Kidney tubule cell (primary cell): ENCODE measurements around the gene TRIM14.
"Not testable (repeated sequence)": the region's sequence is repeated elsewhere in the genome, so short reads cannot be mapped to it uniquely, and the experiment has no call there.

Source experiments
- DNase-seq: peaks from one replicate; pipeline ENCODE4 v3.0.0-alpha.2; 2018; ENCODE audit warnings: low spot score

Gene TRIM14

DNA sequence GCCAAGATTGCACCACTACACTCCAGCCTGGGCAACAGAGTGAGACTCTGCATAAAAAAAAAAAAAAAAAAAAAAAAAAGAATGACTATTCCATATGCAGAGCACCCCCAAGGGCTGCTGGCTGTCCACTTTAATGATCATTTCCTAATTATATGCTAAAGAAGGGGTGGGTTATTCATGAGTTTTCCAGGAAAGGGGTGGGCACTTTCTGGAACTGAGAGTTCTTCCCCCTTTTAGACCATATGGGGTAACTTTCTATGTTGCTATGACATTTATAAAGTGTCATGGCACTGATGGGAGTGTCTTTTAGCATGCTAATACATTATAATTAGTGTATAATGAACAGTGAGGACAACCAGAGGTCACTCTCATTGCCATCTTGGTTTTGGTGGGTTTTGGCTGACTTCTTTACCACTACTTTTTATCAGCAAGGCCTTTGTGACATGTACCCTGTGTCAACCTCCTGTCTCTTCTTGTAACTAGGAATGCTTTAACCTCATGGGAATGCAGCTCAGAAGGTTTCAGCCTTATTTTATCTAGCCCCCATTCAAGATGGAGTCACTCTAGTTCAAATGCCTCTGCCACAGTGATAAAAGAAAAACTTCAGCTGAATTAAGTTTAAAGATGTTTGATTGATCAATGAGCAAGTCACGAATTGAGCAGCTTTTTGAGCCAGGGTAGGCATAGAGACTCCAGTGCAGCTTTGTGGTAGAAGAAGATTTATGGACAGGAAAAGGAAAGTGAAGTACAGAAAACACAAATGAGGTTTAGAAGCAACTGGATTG is 69.5 kb downstream of the TRIM14 start:
- DNase-seq: no peak

DNA sequence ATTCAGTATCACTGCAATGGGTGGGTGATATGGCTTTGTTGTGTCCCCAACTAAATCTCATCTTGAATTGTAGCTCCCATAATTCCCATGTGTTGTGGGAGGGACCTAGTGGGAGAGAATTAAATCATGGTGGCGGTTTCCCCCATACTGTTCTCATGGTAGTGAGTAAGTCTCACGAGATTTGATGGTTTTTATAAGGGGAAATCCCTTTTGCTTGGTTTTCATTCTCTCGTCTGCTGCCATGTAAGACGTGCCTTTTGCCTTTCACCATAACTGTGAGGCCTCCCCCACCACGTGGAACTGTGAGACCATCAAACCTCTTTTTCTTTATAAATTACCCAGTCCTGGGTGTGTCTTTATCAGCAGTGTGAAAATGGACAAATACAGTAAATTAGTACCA is 72.0 kb downstream of the TRIM14 start:
- no peak for DNase-seq

GRCh38 chr9:98046180-98046543 is 72.9 kb downstream of the TRIM14 start:
- DNase-seq: no peak

DNA sequence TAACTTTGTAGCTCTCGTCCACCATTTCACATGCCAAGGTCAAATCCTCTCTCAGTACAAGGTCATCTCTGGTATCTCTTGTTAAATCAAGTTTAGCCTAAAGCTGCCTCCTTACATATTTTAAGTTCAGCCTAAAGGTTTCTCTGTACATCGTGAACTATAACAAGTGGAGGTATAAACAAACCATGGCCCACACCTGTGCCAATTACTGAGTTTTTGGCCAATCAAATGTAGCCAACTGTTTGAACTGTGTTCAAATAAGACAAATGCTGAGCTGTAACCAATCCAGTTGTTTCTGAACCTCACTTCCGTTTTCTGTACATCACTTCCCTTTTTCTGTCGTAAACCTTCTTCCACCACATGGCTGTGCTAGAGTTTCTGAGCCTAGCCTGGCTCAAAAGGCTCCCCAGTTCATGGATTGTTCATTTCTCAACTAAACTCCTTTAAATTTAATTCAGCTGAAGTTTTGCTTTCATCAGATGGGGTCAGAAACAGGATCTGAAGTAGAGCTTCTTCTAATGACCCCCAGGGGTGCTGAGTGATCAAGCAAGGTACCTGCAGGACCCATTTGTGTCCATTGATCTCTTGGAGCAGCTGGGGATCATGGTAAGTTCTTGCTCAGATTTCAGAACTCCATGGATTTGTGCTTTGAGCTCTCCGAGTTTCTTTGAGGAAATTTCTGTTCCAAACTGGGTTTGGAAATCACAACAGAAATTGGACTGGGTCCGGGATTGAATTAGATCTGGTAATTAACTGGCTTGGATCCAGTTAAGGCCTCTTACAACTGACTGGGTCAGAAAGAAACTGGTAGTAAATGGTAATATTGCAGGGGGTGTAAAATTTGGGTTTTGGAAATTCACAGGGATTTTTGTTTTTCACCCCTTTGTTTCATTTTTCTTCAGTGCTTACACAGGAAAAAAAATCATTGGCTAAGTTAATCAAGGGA is 73.5 kb downstream of the TRIM14 start:
- DNase-seq: no peak

GRCh38 chr9:98043915-98044314 is 75.1 kb downstream of the TRIM14 start:
- DNase-seq: no peak

DNA sequence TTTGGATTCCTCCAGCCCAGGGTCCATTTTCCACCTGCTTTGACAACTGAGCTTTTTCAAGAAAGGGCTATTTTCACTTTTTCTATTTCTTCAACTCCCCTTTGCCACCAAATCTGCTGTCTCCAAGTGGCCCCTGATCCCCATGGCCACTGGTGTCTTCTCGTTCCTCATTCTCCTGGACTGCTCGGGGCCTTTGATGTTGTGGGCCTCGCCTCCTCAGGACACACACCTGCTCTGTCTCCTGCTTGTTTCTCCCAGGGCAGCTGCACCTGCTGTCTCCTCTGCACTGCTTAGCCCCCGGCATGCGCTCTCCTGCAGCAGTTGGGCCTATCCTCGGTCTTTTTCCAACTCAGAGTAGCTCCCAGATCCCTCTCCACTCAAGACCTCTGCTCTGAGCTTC is 78.8 kb downstream of the TRIM14 start:
- no peak for DNase-seq

- DNase-seq: peak; percentile 41
Observed at GRCh38 chr9:98039607-98040017, 79.4 kb downstream of the TRIM14 start.

DNA sequence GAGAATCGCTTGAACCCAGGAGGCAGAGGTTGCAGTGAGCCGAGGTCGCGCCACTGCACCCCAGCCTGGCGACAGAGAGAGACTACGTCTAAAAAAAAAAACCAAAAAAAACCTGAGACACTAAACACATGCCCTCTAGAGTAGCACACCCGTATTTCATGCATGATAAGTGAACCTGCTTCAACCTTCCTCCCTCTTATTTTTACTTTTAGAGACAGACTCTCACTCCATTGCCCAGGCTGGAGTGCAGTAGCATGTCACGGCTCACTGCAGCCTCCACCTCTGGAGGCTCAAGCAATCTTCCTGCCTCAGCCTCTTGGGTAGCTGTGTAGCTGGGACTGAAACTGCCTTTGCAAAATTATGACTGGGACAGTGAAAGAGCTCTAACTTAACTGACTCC is 80.1 kb downstream of the TRIM14 start:
- peak; percentile 32 for DNase-seq

DNA sequence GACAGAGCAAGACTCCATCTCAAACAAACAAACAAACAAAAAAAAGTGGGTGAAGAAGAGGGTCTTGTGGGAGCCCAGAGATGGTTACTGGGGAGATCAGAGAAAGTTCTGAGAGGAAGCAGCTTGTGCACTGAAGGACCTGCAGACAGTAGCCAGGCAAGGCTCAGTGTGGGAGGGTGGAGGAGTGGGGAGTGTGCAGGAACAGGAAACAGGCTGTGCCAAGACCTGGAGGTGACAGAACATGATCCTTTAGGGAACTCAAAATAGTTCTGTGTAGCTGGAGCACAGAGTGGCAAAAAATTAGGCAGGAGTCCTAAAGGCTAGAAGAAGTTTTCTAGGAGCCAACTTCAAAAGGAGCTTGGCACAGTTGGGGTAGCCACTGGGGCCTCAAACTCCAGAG is 81.7 kb downstream of the TRIM14 start:
- no peak for DNase-seq

DNA sequence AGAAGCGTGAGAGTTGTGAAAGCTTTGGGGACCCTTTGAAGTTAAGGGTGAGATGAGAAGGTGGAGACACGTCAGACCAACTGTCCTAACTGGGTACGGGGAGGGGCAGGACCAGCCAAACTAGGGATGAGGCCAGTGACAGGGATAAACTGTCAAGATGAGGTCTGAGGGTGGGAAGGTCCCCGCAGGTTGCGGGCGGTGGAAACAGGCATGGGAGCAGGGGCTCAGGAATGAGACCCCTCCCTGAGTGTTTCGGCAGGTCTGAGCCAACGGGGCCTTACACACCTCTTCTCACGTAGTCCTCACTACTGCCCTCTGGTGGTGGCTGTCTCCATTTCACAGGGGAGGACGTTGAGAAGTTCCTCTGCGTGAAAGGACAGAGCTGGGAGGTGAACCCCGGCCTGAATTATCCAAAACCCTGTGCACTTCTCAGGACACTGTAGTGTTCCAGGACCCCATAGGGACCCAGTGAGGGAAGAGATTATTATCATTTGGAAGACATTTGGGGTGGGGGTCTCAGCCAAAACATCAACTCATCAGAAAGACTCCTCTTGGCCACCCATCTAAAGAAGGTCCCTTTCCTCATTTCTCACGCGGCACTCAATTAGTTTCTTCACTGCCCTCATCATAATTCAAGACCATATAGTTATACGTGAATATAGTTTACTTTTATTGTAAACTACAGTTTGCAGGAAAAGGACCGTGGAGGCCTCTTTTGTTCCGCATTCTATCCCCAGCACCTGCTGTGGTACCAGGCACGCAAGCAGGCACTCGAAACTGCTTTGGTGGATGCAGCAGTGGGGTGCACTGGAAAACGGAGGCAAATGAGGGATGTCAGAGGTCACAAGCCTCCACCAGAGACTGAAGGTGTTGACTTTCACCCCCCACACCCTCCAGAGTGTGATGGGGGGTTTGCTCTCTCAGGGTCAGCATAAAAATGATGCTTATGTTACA is 84.2 kb downstream of the TRIM14 start:
- DNase-seq: peak; percentile 73

DNA sequence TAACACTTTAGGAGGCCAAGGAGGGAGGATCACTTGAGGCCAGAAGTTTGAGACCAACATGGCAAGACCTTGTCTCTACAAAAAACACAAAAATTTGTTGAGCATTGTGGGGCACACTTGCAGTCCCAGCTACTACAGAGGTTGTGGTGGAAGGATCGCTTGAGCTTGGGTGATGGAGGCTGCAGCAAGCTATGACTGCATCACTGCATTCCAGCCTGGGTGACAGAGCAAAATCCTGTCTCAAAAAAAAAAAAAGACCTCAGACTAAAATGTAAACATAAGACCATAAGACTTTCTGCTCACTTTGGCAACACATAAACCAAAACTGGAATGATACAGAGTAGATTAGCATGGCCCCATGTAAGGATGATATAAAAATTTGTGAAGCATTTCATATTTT is 87.1 kb downstream of the TRIM14 start:
- no peak for DNase-seq

GRCh38 chr9:98031169-98031568 is 87.9 kb downstream of the TRIM14 start:
- no peak for DNase-seq

DNA sequence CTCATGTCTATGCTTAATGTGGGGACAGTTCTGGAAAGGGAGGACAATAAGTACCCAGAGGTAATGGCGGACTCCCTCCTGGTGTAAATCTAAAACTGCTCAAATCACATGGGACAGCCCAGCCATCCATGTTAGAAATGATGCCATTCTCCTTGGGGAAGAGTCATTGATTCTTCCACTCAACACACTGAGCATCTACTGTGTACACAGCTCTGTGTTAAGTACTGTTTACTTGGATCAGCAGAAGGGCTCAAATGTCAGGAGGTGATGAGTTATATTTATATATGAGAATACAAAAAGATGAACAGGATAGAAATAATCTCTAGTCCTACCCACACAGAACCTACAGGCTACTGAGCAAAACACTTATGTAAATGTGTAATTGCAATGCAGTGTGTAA is 94.3 kb downstream of the TRIM14 start:
- DNase-seq: no peak

DNA sequence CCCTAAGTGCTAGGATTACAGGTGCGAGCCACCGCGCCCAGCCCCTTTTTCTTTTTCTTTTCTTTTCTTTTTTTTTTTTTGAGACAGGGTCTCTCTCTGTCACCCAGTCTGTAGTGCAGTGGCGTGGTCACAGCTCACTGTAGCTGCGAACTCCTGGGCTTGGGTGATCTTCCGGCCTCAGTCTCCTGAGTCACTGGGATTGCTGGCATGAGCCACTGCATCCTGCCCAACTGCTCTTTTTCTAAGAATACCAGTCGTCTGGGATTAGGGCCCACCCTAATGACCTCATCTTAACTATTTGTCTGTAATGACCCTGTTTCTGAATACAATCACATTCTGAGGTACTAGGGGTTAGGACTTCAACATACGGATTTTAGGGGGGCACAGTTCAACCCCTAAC is 96.6 kb downstream of the TRIM14 start:
- DNase-seq: peak; percentile 35

DNA sequence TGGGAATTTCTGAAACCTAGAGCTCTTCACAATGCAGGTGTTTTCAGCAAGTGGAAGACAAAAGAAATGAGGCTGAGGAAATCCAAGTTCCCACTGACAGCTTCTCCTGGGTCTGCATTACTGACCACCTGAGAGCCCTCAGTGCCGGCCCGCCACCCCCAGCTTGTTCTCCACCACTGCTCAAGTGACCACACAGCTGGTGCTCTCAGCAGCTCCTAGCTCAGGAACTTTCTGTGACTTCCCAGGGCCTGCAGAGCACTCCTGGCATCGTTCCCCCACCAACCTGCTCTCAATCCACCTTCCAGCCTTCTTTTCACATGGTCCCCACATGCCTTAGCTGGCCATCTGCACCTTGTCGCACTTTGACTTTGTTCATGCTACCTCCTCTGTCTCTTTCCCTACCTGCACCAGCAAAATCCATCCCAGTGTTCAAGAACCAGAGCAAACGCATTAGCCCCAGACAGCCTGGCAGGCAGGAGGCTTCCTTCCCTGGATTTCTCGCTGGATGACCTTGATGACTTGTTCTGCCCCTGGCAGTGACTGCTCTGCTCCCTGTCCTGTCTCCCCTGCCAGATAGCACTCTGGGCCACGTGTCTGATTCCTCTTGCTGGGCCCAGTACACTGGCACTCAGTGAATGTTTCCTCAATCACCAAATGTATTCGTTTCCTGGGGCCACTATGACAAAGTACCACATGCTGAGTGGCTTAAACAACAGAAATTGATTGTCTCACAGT is 97.5 kb downstream of the TRIM14 start:
- no peak for DNase-seq

DNA sequence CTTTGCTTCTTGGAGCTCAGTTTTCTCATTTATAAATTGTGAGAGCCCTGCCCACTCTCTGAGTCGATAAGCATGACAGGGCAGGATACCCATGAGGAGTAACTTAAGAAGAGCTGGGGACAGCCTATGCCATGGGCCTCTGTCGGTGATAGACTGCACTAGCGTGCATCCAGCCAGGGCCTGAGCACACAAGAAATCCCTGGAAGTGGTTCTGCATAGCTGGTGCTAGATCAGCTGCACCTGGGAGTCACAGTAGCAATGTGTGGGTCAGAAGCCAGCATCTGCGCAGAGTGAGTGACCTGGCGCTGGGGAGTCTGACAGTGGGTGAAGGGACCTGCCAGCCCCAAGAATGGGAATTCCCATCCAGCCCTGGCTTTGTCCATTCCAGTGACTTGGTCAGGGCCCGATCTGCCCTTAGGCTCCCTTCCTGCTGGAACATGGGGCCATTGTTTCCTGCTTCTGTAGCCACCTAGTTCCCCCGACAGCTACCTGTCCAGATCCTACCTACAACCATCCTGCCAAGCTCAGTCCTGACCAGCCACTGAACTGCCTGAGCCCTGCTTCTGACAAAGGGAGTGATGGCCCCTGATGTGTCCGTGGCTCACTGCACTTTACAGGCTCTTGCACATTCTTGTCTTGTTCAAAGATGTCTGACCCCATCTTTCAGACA is 98.4 kb downstream of the TRIM14 start:
- DNase-seq: no peak

DNA sequence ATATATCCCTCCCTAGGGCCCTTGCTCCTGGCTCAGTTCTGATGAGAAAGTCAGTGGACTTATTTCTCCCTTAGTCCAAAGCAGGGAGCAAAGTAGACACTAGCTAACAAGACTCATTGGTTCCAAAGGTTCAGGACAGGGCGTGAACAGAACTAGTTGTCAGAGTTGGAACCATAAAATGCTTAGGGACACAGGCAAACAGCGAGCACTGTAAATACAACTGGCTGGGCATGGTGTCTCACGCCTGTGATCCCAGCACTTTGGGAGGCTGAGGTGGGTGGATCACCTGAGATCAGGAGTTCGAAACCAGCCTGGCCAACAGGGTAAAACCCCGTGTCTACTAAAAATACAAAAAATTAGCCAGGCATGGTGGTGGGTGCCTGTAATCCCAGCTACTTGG is 99.2 kb downstream of the TRIM14 start:
- not testable (repeated sequence) for DNase-seq
